Stimulated activated CD4-positive, alpha-beta T cell treated with anti-CD3 and anti-CD28 coated beads, TNF-alpha, amount 100 ng/mL, for 24 hours (primary cell): ENCODE data around the gene CACNG6.

Source experiments
- DNase-seq, 3 experiments: peaks; one replicate each; pipeline ENCODE4 v3.0.0-alpha.2; 2020; ENCODE audit warnings: low read depth in 3 of 3

Gene CACNG6

DNA sequence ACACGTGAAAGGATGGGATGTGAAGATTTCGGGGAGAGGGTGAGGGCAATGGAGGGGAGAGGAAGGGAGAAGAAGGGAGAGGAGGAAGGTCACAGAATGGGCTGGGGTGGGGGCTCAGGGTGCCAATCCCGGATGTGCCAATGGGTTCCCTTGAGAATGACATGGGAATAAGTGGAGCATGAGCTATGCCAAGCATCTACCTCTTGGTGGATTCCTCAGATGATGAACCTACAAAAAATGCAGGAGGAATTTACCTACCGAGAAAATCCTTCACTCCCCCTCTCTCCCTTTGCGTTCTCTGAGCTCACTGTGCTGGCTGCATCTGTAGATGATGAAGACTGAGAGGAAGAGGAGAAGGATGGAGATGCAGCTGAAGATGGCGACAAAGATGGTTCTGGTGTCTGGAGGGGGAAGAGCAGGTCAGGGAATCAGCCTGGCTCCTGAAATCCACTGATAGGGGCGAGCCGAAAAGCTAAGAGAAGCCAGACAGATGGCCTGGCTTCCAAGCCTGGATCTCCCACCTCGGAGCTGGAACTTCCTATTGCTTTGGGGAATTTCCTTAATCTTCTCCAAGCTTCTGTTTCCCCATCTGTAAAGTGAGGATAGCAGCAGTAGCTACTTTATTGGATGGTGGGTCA lies 50.7 kb downstream of the CACNG6 start:
- no peak for DNase-seq

DNA sequence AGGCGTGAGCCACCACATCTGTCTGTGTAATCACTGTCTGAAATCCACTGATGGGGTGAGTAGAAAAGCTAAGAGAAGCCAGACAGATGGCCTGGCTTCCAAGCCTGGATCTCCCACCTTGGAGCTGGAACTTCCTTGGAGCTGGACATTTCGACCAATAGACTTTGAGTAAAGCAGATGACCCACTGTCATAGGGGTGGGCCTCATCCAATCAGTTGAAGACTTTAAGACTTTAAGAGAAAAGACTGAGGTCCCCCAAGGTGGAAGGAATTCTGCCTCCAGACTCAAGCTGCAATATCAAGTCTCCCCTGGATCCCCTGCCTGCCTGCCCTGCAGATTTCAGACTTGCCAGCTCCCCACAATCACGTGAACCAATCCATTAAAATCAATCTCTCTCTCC lies 51.6 kb downstream of the CACNG6 start:
- no peak for DNase-seq

DNA sequence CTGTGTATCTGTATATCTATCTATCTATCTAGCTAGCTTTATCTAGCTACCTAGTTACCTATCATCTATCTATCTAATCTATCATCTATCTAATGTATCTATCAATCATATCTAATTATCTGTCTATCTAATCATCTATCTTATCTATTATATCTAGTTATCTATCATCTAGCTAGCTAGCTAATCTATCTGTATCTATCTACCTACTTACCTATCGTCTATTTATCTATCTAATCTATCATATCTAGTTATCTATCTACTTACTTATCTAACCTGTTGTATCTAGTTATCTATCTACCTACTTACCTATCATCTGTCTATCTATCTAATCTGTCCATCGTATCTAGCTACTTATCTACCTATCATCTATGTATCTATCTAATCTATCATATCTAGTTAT lies 54.3 kb downstream of the CACNG6 start:
- DNase-seq: no peak

DNA sequence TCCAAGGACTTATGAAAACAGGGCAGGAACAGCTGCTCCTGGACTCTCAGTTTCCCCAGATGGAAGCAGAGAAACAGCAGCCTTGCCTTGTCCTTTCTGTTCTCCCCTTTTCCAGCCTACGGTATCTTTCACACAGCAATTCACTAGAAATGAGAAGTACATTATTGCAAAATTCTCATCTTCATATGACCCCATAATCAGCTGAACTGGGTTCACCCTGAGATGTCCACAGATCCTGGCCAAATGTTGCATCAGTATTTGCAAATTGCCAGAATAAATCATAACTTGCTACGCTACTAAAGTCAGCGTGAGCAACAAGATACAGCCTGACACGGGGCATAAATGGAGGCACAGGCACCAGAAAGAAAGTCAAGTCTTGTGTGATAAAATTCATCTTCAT lies 56.2 kb downstream of the CACNG6 start:
- no peak for DNase-seq
